Measurements from ENCODE around the gene ENTHD1. TPM values are rescaled to one million over a fixed set of nuclear protein-coding genes. Genes with fewer than 3 reads are reported as not detected.

ENTHD1 gene
- total and polyA plus RNA-seq, 10 donors, result 0.09 to 0.59 (median 0.14) TPM; not detected in 5

- TF ChIP-seq POLR2A (IDR thresholded peaks at IDR 0.05), result no peak
- TF ChIP-seq CTCF (IDR thresholded peaks at IDR 0.05 in 8 of 11, conservative IDR thresholded peaks at IDR 0.05 in 3 of 11), result peak in 8 of 11 experiments; percentile 16 to 46 (median 20)
- TF ChIP-seq POLR2AphosphoS5 (IDR thresholded peaks at IDR 0.05), result no peak
- Histone ChIP-seq H3K9me3 (no peaks in the 10 kb centered on the region), H3K4me1 (peaks cover 0 to 70% (median 38%) of the 10 kb centered on the region in 6 donors), H3K36me3 (no peaks in the 10 kb centered on the region), H3K27me3 (replicated peaks in 1 of 7) (no peaks in the 10 kb centered on the region), H3K4me3 (no peak overlapping the region), H3K27ac (peak overlapping the region in 3 of 8 donors; percentile 13 to 22 (median 15))
- DNase-seq, result no peak
- WGBS, 5 donors, result 67 to 81% (median 72%) methylated on average over 9 of the region's 9 CpGs
- intact Hi-C loops (cut with DNase I; ENCODE audit: low total_unique reads), result no loop called here
These were observed 47.3 kb upstream of the ENTHD1 start for GRCh38 chr22:39940757-39941305.

GRCh38 chr22:39939830-39940229 lies 46.3 kb upstream of the ENTHD1 start:
- no peaks in the 10 kb centered on the region for H3K9me3 ChIP-seq
- H3K4me1 ChIP-seq, result peaks cover 0 to 75% (median 40%) of the 10 kb centered on the region in 6 donors
- no peaks in the 10 kb centered on the region for H3K36me3 ChIP-seq
- peak overlapping the region in 1 of 8 donors; percentile 22 for H3K27ac ChIP-seq
- DNase-seq, result no peak
- H3K27me3 ChIP-seq (replicated peaks in 1 of 7), result no peaks in the 10 kb centered on the region
- 84 to 98% (median 97%) methylated on average over 3 of the region's 3 CpGs for WGBS, 5 donors
- intact Hi-C loops (cut with DNase I; ENCODE audit: low total_unique reads), result loop anchor here (5.0 kb wide), 1 partner anchor 43 kb away; no protein-coding TSS in a partner anchor
- TF ChIP-seq POLR2AphosphoS5 (IDR thresholded peaks at IDR 0.05) (no peak), POLR2A (IDR thresholded peaks at IDR 0.05) (no peak), CTCF (IDR thresholded peaks at IDR 0.05 in 8 of 11, conservative IDR thresholded peaks at IDR 0.05 in 3 of 11) (no peak)
- no peak overlapping the region for H3K4me3 ChIP-seq

GRCh38 chr22:39938509-39939111 lies 45.0 kb upstream of the ENTHD1 start:
- Histone ChIP-seq H3K27me3 (replicated peaks in 1 of 7) (no peaks in the 10 kb centered on the region), H3K36me3 (no peaks in the 10 kb centered on the region), H3K4me1 (peaks cover 0 to 84% (median 42%) of the 10 kb centered on the region in 6 donors), H3K27ac (peak overlapping the region in 4 of 8 donors; percentile 24 to 65 (median 53)), H3K4me3 (no peak overlapping the region), H3K9me3 (no peaks in the 10 kb centered on the region)
- no peak for TF ChIP-seq POLR2A (IDR thresholded peaks at IDR 0.05)
- TF ChIP-seq CTCF (IDR thresholded peaks at IDR 0.05 in 8 of 11, conservative IDR thresholded peaks at IDR 0.05 in 3 of 11), result no peak
- TF ChIP-seq POLR2AphosphoS5 (IDR thresholded peaks at IDR 0.05), result no peak
- WGBS, 5 donors, result 81 to 92% (median 89%) methylated on average over 14 of the region's 14 CpGs
- intact Hi-C loops (cut with DNase I; ENCODE audit: low total_unique reads), result loop anchor here (5.0 kb wide), 1 partner anchor 41 kb away; no protein-coding TSS in a partner anchor
- no peak for DNase-seq

GRCh38 chr22:39937906-39938305 lies 44.3 kb upstream of the ENTHD1 start:
- Histone ChIP-seq H3K27ac (peak overlapping the region in 4 of 8 donors; percentile 43 to 65 (median 53)), H3K27me3 (replicated peaks in 1 of 7) (no peaks in the 10 kb centered on the region), H3K4me1 (peaks cover 0 to 89% (median 46%) of the 10 kb centered on the region in 6 donors), H3K9me3 (no peaks in the 10 kb centered on the region), H3K36me3 (no peaks in the 10 kb centered on the region), H3K4me3 (no peak overlapping the region)
- TF ChIP-seq POLR2A (IDR thresholded peaks at IDR 0.05), result no peak
- TF ChIP-seq CTCF (IDR thresholded peaks at IDR 0.05 in 8 of 11, conservative IDR thresholded peaks at IDR 0.05 in 3 of 11), result no peak
- no peak for TF ChIP-seq POLR2AphosphoS5 (IDR thresholded peaks at IDR 0.05)
- no peak for DNase-seq
- WGBS, 5 donors, result 58 to 68% (median 62%) methylated on average over 3 of the region's 3 CpGs
- intact Hi-C loops (cut with DNase I; ENCODE audit: low total_unique reads), result loop anchor here (5.0 kb wide), 1 partner anchor 41 kb away; no protein-coding TSS in a partner anchor
